SJSA1 (cell line): ENCODE results near the gene KDM5C. TPM values are rescaled to one million over a fixed set of nuclear protein-coding genes. Genes with fewer than 3 reads are reported as not detected.
A peak's percentile ranks its signal among the peaks of the same experiment; 100 is the strongest.

Experiments
- DNase-seq, 2 experiments: peaks; one replicate each; pipeline ENCODE4 v3.0.0-alpha.2; 2015 to 2020; ENCODE audit warnings: low spot score in 2 of 2, low read depth in 1 of 2
- H3K27ac ChIP-seq: fragments of 250-450 bp; sonication (Bioruptor Pico); 2 replicates; pipeline ENCODE4 v1.5.1; 2020; ENCODE audit warnings: mild to moderate bottlenecking, moderate library complexity
- H3K27me3 ChIP-seq: fragments of 250-450 bp; sonication (Bioruptor Pico); replicated peaks from 2 replicates; pipeline ENCODE4 v1.5.1; 2020; ENCODE audit warnings: mild to moderate bottlenecking, moderate library complexity
- H3K36me3 ChIP-seq: fragments of 250-450 bp; sonication (Bioruptor Pico); 2 replicates; pipeline ENCODE4 v1.5.1; 2020; ENCODE audit warnings: mild to moderate bottlenecking
- H3K4me1 ChIP-seq: fragments of 250-450 bp; sonication (Bioruptor Pico); replicated peaks from 2 replicates; pipeline ENCODE4 v1.6.1; 2021; ENCODE audit warnings: mild to moderate bottlenecking
- H3K4me3 ChIP-seq: fragments of 250-450 bp; sonication (Bioruptor Pico); 2 replicates; pipeline ENCODE4 v1.5.1; 2020; ENCODE audit warnings: mild to moderate bottlenecking
- H3K9me3 ChIP-seq: fragments of 250-450 bp; sonication (Bioruptor Pico); replicated peaks from 2 replicates; pipeline ENCODE4 v1.5.1; 2020; ENCODE audit warnings: mild to moderate bottlenecking
- total RNA-seq: library from RNA; depleted of rRNA; stranded (reverse); fragments of >200 nt; shearing (Covaris generic); gene quantifications from 2 replicates; pipeline ENCODE4 v1.2.3, GENCODE V29; 2014; rRNA removed

KDM5C gene
- 40.9 and 48.3 TPM in 2 replicates for total RNA-seq

- DNase-seq, result peak; percentile 87 to 94
- Histone ChIP-seq H3K4me3 (peak within 1 kb of the TSS; percentile 81), H3K36me3 (peaks cover 18% of the 10 kb centered on the region), H3K9me3 (no peaks in the 10 kb centered on the region), H3K4me1 (peaks cover 10% of the 10 kb centered on the region), H3K27ac (peak within 1 kb of the TSS; percentile 96), H3K27me3 (no peaks in the 10 kb centered on the region)
Measured at GRCh38 chrX:53224860-53225797, at the start of gene KDM5C. KDM5C (minus strand) TSS chrX:53225207; CDS start chrX:53224889, 318 bp downstream.

GRCh38 chrX:53272808-53273337 lies 47.9 kb upstream of the KDM5C start:
- no peaks in the 10 kb centered on the region for H3K4me1 ChIP-seq
- H3K27ac ChIP-seq, result no peak overlapping the region
- H3K36me3 ChIP-seq, result no peaks in the 10 kb centered on the region
- no peaks in the 10 kb centered on the region for H3K27me3 ChIP-seq
- no peak for DNase-seq
- H3K9me3 ChIP-seq, result no peaks in the 10 kb centered on the region
- H3K4me3 ChIP-seq, result no peak overlapping the region

- DNase-seq, result no peak
- Histone ChIP-seq H3K4me3 (no peak overlapping the region), H3K27ac (no peak overlapping the region), H3K36me3 (no peaks in the 10 kb centered on the region), H3K4me1 (no peaks in the 10 kb centered on the region), H3K9me3 (no peaks in the 10 kb centered on the region), H3K27me3 (no peaks in the 10 kb centered on the region)
Measured at GRCh38 chrX:53269536-53270107, 44.6 kb upstream of the KDM5C start.

GRCh38 chrX:53268173-53268572 lies 43.2 kb upstream of the KDM5C start:
- no peaks in the 10 kb centered on the region for H3K27me3 ChIP-seq
- H3K4me1 ChIP-seq, result peaks cover 9% of the 10 kb centered on the region
- H3K36me3 ChIP-seq, result no peaks in the 10 kb centered on the region
- no peak for DNase-seq
- H3K9me3 ChIP-seq, result no peaks in the 10 kb centered on the region
- no peak overlapping the region for H3K4me3 ChIP-seq
- H3K27ac ChIP-seq, result no peak overlapping the region

- DNase-seq, result no peak
- Histone ChIP-seq H3K36me3 (no peaks in the 10 kb centered on the region), H3K9me3 (no peaks in the 10 kb centered on the region), H3K4me1 (peaks cover 18% of the 10 kb centered on the region), H3K27ac (no peak overlapping the region), H3K4me3 (no peak overlapping the region), H3K27me3 (no peaks in the 10 kb centered on the region)
Measured at GRCh38 chrX:53266914-53267313, 41.9 kb upstream of the KDM5C start.

- no peaks in the 10 kb centered on the region for H3K9me3 ChIP-seq
- no peak overlapping the region for H3K4me3 ChIP-seq
- H3K27me3 ChIP-seq, result no peaks in the 10 kb centered on the region
- no peaks in the 10 kb centered on the region for H3K36me3 ChIP-seq
- peaks cover 18% of the 10 kb centered on the region for H3K4me1 ChIP-seq
- H3K27ac ChIP-seq, result no peak overlapping the region
- no peak for DNase-seq
Measured at GRCh38 chrX:53265771-53266574, 41.0 kb upstream of the KDM5C start.

- peaks cover 18% of the 10 kb centered on the region for H3K4me1 ChIP-seq
- peak; percentile 49 to 77 for DNase-seq
- H3K9me3 ChIP-seq, result no peaks in the 10 kb centered on the region
- no peaks in the 10 kb centered on the region for H3K36me3 ChIP-seq
- no peak overlapping the region for H3K4me3 ChIP-seq
- no peak overlapping the region for H3K27ac ChIP-seq
- H3K27me3 ChIP-seq, result no peaks in the 10 kb centered on the region
Measured at GRCh38 chrX:53263597-53264094, 38.6 kb upstream of the KDM5C start.

GRCh38 chrX:53262918-53263394 lies 37.9 kb upstream of the KDM5C start:
- H3K36me3 ChIP-seq, result no peaks in the 10 kb centered on the region
- peak; percentile 45 to 68 for DNase-seq
- H3K27ac ChIP-seq, result no peak overlapping the region
- H3K27me3 ChIP-seq, result no peaks in the 10 kb centered on the region
- H3K4me1 ChIP-seq, result peaks cover 18% of the 10 kb centered on the region
- no peak overlapping the region for H3K4me3 ChIP-seq
- H3K9me3 ChIP-seq, result no peaks in the 10 kb centered on the region

GRCh38 chrX:53262189-53262917 lies 37.3 kb upstream of the KDM5C start:
- H3K36me3 ChIP-seq, result no peaks in the 10 kb centered on the region
- no peaks in the 10 kb centered on the region for H3K9me3 ChIP-seq
- no peaks in the 10 kb centered on the region for H3K27me3 ChIP-seq
- no peak overlapping the region for H3K27ac ChIP-seq
- H3K4me3 ChIP-seq, result no peak overlapping the region
- DNase-seq, result no peak
- H3K4me1 ChIP-seq, result peaks cover 18% of the 10 kb centered on the region

- H3K27me3 ChIP-seq, result no peaks in the 10 kb centered on the region
Measured at GRCh38 chrX:53261355-53261972, 36.5 kb upstream of the KDM5C start.

GRCh38 chrX:53260836-53261235 lies 35.8 kb upstream of the KDM5C start:
- Histone ChIP-seq H3K9me3 (no peaks in the 10 kb centered on the region), H3K36me3 (no peaks in the 10 kb centered on the region), H3K27ac (no peak overlapping the region), H3K4me1 (peaks cover 18% of the 10 kb centered on the region), H3K27me3 (no peaks in the 10 kb centered on the region), H3K4me3 (no peak overlapping the region)
- no peak for DNase-seq

More at GRCh38 chrX:53261355-53261972, 36.5 kb upstream of the KDM5C start:
- Histone ChIP-seq H3K27ac (no peak overlapping the region), H3K4me3 (no peak overlapping the region), H3K4me1 (peaks cover 18% of the 10 kb centered on the region), H3K36me3 (no peaks in the 10 kb centered on the region), H3K9me3 (no peaks in the 10 kb centered on the region)
- DNase-seq, result no peak

- no peaks in the 10 kb centered on the region for H3K27me3 ChIP-seq
- H3K4me1 ChIP-seq, result peaks cover 5% of the 10 kb centered on the region
- no peak for DNase-seq
- no peaks in the 10 kb centered on the region for H3K9me3 ChIP-seq
- H3K4me3 ChIP-seq, result no peak overlapping the region
- H3K36me3 ChIP-seq, result no peaks in the 10 kb centered on the region
- no peak overlapping the region for H3K27ac ChIP-seq
Measured at GRCh38 chrX:53257670-53258423, 32.8 kb upstream of the KDM5C start.
